ENCODE results near the gene ABLIM2.

GRCh38 chr4:8202108-8203051, 43.8 kb upstream of the ABLIM2 start:
- TF ChIP-seq, protein P1, sequence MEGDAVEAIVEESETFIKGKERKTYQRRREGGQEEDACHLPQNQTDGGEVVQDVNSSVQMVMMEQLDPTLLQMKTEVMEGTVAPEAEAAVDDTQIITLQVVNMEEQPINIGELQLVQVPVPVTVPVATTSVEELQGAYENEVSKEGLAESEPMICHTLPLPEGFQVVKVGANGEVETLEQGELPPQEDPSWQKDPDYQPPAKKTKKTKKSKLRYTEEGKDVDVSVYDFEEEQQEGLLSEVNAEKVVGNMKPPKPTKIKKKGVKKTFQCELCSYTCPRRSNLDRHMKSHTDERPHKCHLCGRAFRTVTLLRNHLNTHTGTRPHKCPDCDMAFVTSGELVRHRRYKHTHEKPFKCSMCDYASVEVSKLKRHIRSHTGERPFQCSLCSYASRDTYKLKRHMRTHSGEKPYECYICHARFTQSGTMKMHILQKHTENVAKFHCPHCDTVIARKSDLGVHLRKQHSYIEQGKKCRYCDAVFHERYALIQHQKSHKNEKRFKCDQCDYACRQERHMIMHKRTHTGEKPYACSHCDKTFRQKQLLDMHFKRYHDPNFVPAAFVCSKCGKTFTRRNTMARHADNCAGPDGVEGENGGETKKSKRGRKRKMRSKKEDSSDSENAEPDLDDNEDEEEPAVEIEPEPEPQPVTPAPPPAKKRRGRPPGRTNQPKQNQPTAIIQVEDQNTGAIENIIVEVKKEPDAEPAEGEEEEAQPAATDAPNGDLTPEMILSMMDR (IDR thresholded peaks at IDR 0.05), result no peak
- TF ChIP-seq POLR2A (IDR thresholded peaks at IDR 0.05), result no peak
